ENCODE results near the gene LIMCH1.
"Not testable (repeated sequence)": the region's sequence is repeated elsewhere in the genome, so short reads cannot be mapped to it uniquely, and the experiment has no call there.

The LIMCH1 gene, protein sequence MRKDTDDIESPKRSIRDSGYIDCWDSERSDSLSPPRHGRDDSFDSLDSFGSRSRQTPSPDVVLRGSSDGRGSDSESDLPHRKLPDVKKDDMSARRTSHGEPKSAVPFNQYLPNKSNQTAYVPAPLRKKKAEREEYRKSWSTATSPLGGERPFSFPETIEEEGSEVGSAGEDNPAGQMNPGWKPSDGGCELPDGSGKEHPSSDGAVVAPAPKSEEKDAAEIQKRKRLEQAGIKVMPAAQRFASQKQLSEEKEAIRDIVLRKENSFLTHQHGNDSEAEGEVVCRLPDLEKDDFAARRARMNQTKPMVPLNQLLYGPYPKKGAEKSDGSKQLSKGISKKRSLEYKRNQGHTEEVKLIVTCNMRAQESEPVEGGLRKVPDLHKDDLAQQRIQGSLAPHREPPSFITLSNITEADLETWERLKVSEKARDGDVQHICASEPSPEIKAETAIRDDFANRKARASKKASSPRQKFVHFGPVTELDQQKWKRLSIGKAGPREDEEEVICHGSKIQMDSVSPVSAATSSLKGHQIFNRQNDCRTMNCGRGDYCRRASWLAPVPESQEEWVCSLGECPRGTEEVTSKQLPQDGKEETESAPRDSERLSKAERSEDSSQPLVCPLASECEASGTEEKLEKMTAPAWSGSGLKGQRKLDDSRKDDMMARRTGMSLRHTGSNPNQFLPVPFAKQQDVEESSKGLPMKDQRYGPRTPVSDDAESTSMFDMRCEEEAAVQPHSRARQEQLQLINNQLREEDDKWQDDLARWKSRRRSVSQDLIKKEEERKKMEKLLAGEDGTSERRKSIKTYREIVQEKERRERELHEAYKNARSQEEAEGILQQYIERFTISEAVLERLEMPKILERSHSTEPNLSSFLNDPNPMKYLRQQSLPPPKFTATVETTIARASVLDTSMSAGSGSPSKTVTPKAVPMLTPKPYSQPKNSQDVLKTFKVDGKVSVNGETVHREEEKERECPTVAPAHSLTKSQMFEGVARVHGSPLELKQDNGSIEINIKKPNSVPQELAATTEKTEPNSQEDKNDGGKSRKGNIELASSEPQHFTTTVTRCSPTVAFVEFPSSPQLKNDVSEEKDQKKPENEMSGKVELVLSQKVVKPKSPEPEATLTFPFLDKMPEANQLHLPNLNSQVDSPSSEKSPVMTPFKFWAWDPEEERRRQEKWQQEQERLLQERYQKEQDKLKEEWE (N-terminal part only)

DNA sequence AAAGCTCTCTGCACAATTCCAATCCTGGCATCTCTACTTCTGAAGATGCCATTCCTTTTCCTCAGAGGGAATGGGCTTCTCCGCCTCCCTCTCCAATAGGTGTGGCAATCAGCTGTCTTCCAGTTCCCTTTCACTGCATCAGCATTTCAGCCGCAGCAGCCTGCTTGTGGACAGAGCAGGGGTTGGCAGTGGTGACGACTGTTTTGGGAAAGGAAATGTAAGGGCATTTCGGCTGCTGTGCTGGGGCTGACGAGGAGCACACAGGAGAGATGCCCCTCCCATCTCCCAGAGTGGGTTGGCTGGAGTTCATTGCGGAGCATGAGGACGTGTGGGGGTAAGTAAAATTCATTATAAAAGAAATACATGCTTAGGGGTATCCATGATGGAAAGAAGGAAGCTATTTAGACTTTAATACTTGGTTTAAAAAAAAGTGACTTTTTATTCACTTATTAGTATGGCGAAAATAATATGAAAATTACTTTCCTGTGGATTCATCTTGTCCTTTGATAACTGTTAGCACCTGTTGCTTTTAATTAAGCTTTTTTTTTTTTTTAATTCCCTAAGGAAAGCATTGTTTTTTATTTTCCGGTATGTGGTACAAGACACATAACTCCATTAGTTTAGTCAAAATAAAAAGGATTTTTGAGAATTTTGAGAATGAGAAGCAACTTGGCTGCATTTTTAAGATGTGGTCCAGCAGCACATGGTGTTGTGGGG is at the start of gene LIMCH1:
TSS of gene LIMCH1 (plus strand) at position 141 of the 717 bp plus-strand sequence. CDS start 67,839 bp downstream, outside the sequence.
- no peaks in the 10 kb centered on the region for H3K27me3 ChIP-seq (ENCODE audit: insufficient read depth, low read length, poor library complexity, severe bottlenecking)
- H2AFZ ChIP-seq (ENCODE audit: low read length) = no peak within 1 kb of the TSS
- no peak within 1 kb of the TSS for H3K4me2 ChIP-seq (ENCODE audit: low read depth, low read length, poor library complexity, severe bottlenecking)
- H3K4me1 ChIP-seq (ENCODE audit: insufficient read depth, low read length, poor library complexity, severe bottlenecking) = no peaks in the 10 kb centered on the region
- TF ChIP-seq CTCF (conservative IDR thresholded peaks at IDR 0.05; ENCODE audit: low read length) (no peak), EZH2phosphoT487 (IDR thresholded peaks at IDR 0.05; ENCODE audit: borderline replicate concordance) (no peak)
- H3K9me2 ChIP-seq (replicated peaks; ENCODE audit: low read depth, low read length) = no peaks in the 10 kb centered on the region
- no peak within 1 kb of the TSS for H3K4me3 ChIP-seq (ENCODE audit: low read length, poor library complexity, severe bottlenecking)
- no peak within 1 kb of the TSS for H3K9ac ChIP-seq (ENCODE audit: low read depth, low read length, poor library complexity, severe bottlenecking)
- no peaks in the 10 kb centered on the region for H3K9me3 ChIP-seq (ENCODE audit: insufficient read depth, low read depth, low read length)
- no peaks in the 10 kb centered on the region for H3K36me3 ChIP-seq (ENCODE audit: insufficient read depth, low read length)
- H3K79me2 ChIP-seq (ENCODE audit: insufficient read depth, low read length) = no peaks in the 10 kb centered on the region
- H4K20me1 ChIP-seq (ENCODE audit: insufficient read depth, low read length, poor library complexity, severe bottlenecking) = no peaks in the 10 kb centered on the region
- no peaks in the 10 kb centered on the region for H3F3A ChIP-seq (ENCODE audit: low read depth)

- H3K9me2 ChIP-seq (replicated peaks; ENCODE audit: low read depth, low read length); H3K9ac ChIP-seq (ENCODE audit: low read depth, low read length, poor library complexity, severe bottlenecking); H3K9me3 ChIP-seq (ENCODE audit: insufficient read depth, low read depth, low read length); H3K4me1 ChIP-seq (ENCODE audit: insufficient read depth, low read length, poor library complexity, severe bottlenecking); H3K36me3 ChIP-seq (ENCODE audit: insufficient read depth, low read length); H3K4me3 ChIP-seq (ENCODE audit: low read length, poor library complexity, severe bottlenecking); H3K79me2 ChIP-seq (ENCODE audit: insufficient read depth, low read length); H4K20me1 ChIP-seq (ENCODE audit: insufficient read depth, low read length, poor library complexity, severe bottlenecking); H3K4me2 ChIP-seq (ENCODE audit: low read depth, low read length, poor library complexity, severe bottlenecking); H2AFZ ChIP-seq (ENCODE audit: low read length); H3F3A ChIP-seq (ENCODE audit: low read depth); H3K27me3 ChIP-seq (ENCODE audit: insufficient read depth, low read length, poor library complexity, severe bottlenecking): not testable (repeated sequence)
Observed at GRCh38 chr4:41491081-41491576, 46.8 kb upstream of the LIMCH1 start.

- Histone ChIP-seq H3K4me1 (ENCODE audit: insufficient read depth, low read length, poor library complexity, severe bottlenecking) (no peaks in the 10 kb centered on the region), H3K27me3 (ENCODE audit: insufficient read depth, low read length, poor library complexity, severe bottlenecking) (no peaks in the 10 kb centered on the region), H3K9me3 (ENCODE audit: insufficient read depth, low read depth, low read length) (no peaks in the 10 kb centered on the region), H3K79me2 (ENCODE audit: insufficient read depth, low read length) (no peaks in the 10 kb centered on the region), H3F3A (ENCODE audit: low read depth) (no peaks in the 10 kb centered on the region), H3K36me3 (ENCODE audit: insufficient read depth, low read length) (no peaks in the 10 kb centered on the region), H3K9ac (ENCODE audit: low read depth, low read length, poor library complexity, severe bottlenecking) (no peak overlapping the region), H4K20me1 (ENCODE audit: insufficient read depth, low read length, poor library complexity, severe bottlenecking) (no peaks in the 10 kb centered on the region), H3K9me2 (replicated peaks; ENCODE audit: low read depth, low read length) (no peaks in the 10 kb centered on the region), H2AFZ (ENCODE audit: low read length) (no peak overlapping the region), H3K4me2 (ENCODE audit: low read depth, low read length, poor library complexity, severe bottlenecking) (no peak overlapping the region), H3K4me3 (ENCODE audit: low read length, poor library complexity, severe bottlenecking) (no peak overlapping the region)
- TF ChIP-seq CTCF (conservative IDR thresholded peaks at IDR 0.05; ENCODE audit: low read length) (no peak), EZH2phosphoT487 (IDR thresholded peaks at IDR 0.05; ENCODE audit: borderline replicate concordance) (no peak)
Observed at GRCh38 chr4:41496977-41497376, 41.0 kb upstream of the LIMCH1 start.

Measured in Loucy (cell line).